Esophagus muscularis mucosa (tissue), 4 donors: ENCODE results near the gene FRMD5. TPM values are rescaled to one million over a fixed set of nuclear protein-coding genes. Genes with fewer than 3 reads are reported as not detected.
"Not testable (repeated sequence)": the region's sequence is repeated elsewhere in the genome, so short reads cannot be mapped to it uniquely, and the experiment has no call there.

Source experiments
- DNase-seq: peaks from one replicate; pipeline ENCODE4 v3.0.0-alpha.2; 2017; ENCODE audit errors: extremely low spot score
- H3K27ac ChIP-seq, 4 donors: fragments of 200-600 bp; sonication (generic); replicated peaks in 1 of 4; 1 replicate in 3 of 4; 2 replicates in 1 of 4; pipeline ENCODE4 v1.5.1; 2016 to 2019; ENCODE audit warnings: mild to moderate bottlenecking in 1 of 4
- H3K27me3 ChIP-seq, 4 donors: fragments of 200-600 bp; sonication (generic); one replicate each; pipeline versions ENCODE4 v1.5.1 to v1.6.0; 2016 to 2019
- H3K36me3 ChIP-seq, 4 donors: fragments of 200-600 bp; sonication (generic); one replicate each; pipeline ENCODE4 v1.5.1; 2016 to 2019
- H3K4me1 ChIP-seq, 4 donors: fragments of 200-600 bp; sonication (generic); one replicate each; pipeline ENCODE4 v1.5.1; 2016 to 2019
- H3K4me3 ChIP-seq, 4 donors: fragments of 200-600 bp; sonication (generic); 1 replicate in 2 of 4; 2 replicates in 2 of 4; pipeline ENCODE4 v1.5.1; 2016 to 2019; ENCODE audit warnings: mild to moderate bottlenecking in 4 of 4, moderate library complexity in 1 of 4
- H3K9me3 ChIP-seq, 4 donors: fragments of 200-600 bp; sonication (generic); 1 replicate in 3 of 4; 2 replicates in 1 of 4; pipeline ENCODE4 v1.5.1; 2016 to 2019
- EP300 ChIP-seq: sonication (generic); formaldehyde crosslinking; IDR thresholded peaks from one replicate; pipeline ENCODE4 v1.6.1; 2017; ENCODE audit warnings: antibody characterized with exemption
- POLR2A ChIP-seq: fragments of 450-650 bp; IDR thresholded peaks from one replicate; pipeline ENCODE4 v1.6.1; 2017; ENCODE audit warnings: antibody characterized with exemption, moderate library complexity, mild to moderate bottlenecking, low read depth
- POLR2AphosphoS5 ChIP-seq, 2 donors: sonication (generic); formaldehyde crosslinking; IDR thresholded peaks; one replicate each; pipeline ENCODE4 v1.6.1; 2017; ENCODE audit warnings: antibody characterized with exemption in 2 of 2
- WGBS: methylation state at CpG from one replicate; pipeline ENCODE4 v1.1.5; 2018; 5-methylcytosine and 5-hydroxymethylcytosine counted together
- intact Hi-C: fragments of 100-400 bp; cut with DNase I; formaldehyde crosslinking; loops from one replicate; pipeline ENCODE4 v1.15.1; 2023
- total RNA-seq, 4 donors: library from RNA; depleted of rRNA; stranded (reverse); fragments of >200 nt; gene quantifications; one replicate each; pipeline versions ENCODE4 v1.1.0 to v1.2.1, GENCODE V29; 2016
- TF ChIP-seq, protein P1 (sequence below), 3 experiments: fragments of 200-600 bp in 2 of 3; fragments of 450-650 bp in 1 of 3; sonication (generic) in 2 of 3; IDR thresholded peaks; one replicate each; pipeline ENCODE4 v1.5.1; 2017 to 2019; ENCODE audit warnings: antibody characterized with exemption in 3 of 3, mild to moderate bottlenecking in 2 of 3, moderate library complexity in 1 of 3

FRMD5 gene
- 1 to 10 TPM in 1 of 4 donors, under 1 TPM in 3; 0.42 to 1.4 (median 0.67) TPM for total RNA-seq

DNA sequence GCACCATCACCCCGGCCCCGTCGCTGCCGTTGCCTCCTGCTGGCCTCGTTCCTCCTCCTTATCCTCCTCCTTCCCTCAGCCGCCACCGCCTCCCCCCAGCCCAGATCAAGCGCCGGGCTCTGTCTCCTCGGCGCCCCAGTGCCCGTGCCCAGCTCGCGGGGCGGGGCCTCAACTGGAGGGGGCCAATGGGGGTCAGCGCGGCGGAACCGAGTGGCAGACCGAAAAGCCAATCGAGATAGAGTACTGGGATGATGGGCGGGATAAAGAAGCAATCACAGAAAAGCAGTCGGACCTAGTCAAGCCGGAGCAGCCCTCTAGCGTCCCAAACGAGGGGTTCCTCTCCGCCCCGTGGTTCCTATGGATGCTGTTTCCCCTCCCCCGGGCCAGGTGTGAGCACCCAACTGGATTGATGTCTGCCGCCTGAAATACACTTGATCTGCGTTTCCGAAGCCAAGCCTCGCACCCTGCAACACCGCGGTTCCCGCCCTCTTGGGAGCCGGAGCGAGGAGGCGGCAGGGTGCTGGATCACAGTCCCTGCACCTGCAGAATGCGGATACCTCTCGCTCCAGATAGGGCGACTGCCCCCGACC, at the start of gene FRMD5:
TSS of gene FRMD5 (minus strand) at position 121 of the 590 bp plus-strand sequence.
- DNase-seq, result no peak
- Histone ChIP-seq H3K4me1 (peaks cover 21 to 25% (median 23%) of the 10 kb centered on the region in 4 donors), H3K27ac (peak within 1 kb of the TSS in 3 of 4 donors; percentile 10 to 31 (median 15)), H3K36me3 (no peaks in the 10 kb centered on the region), H3K27me3 (peaks cover 7 to 69% (median 34%) of the 10 kb centered on the region in 4 donors), H3K4me3 (peak within 1 kb of the TSS; percentile 55 to 63 (median 60)), H3K9me3 (no peaks in the 10 kb centered on the region)
- intact Hi-C loops, result no loop called here
- no peak for TF ChIP-seq POLR2A
- TF ChIP-seq, protein P1, sequence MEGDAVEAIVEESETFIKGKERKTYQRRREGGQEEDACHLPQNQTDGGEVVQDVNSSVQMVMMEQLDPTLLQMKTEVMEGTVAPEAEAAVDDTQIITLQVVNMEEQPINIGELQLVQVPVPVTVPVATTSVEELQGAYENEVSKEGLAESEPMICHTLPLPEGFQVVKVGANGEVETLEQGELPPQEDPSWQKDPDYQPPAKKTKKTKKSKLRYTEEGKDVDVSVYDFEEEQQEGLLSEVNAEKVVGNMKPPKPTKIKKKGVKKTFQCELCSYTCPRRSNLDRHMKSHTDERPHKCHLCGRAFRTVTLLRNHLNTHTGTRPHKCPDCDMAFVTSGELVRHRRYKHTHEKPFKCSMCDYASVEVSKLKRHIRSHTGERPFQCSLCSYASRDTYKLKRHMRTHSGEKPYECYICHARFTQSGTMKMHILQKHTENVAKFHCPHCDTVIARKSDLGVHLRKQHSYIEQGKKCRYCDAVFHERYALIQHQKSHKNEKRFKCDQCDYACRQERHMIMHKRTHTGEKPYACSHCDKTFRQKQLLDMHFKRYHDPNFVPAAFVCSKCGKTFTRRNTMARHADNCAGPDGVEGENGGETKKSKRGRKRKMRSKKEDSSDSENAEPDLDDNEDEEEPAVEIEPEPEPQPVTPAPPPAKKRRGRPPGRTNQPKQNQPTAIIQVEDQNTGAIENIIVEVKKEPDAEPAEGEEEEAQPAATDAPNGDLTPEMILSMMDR (IDR thresholded peaks at IDR 0.05), result peak; percentile 18 to 26 (median 23)
- peak; percentile 28 to 67 for TF ChIP-seq POLR2AphosphoS5 (IDR thresholded peaks at IDR 0.05)
- TF ChIP-seq EP300, result no peak
- 2% methylated on average over 24 of the region's 43 CpGs for WGBS

- DNase-seq, result no peak
- intact Hi-C loops, result no loop called here
- no peak for TF ChIP-seq EP300
- TF ChIP-seq, protein P1 (IDR thresholded peaks at IDR 0.05), result no peak
- no peak for TF ChIP-seq POLR2A
- no peak for TF ChIP-seq POLR2AphosphoS5 (IDR thresholded peaks at IDR 0.05)
- Histone ChIP-seq H3K9me3 (no peaks in the 10 kb centered on the region), H3K36me3 (no peaks in the 10 kb centered on the region), H3K27me3 (peaks cover 0 to 11% (median 0%) of the 10 kb centered on the region in 4 donors), H3K27ac (no peak overlapping the region), H3K4me1 (no peaks in the 10 kb centered on the region), H3K4me3 (no peak overlapping the region)
- 77% methylated on average over 3 of the region's 3 CpGs for WGBS
Measured at GRCh38 chr15:44243829-44244228, 48.8 kb upstream of the FRMD5 start.

GRCh38 chr15:44243141-44243540, 48.1 kb upstream of the FRMD5 start:
- H3K4me1 ChIP-seq, result no peaks in the 10 kb centered on the region
- DNase-seq, result no peak
- no peak overlapping the region for H3K27ac ChIP-seq
- H3K36me3 ChIP-seq, result no peaks in the 10 kb centered on the region
- peaks cover 0 to 11% (median 0%) of the 10 kb centered on the region in 4 donors for H3K27me3 ChIP-seq
- H3K9me3 ChIP-seq, result no peaks in the 10 kb centered on the region
- TF ChIP-seq POLR2A (no peak), EP300 (no peak), POLR2AphosphoS5 (IDR thresholded peaks at IDR 0.05) (no peak)
- TF ChIP-seq, protein P1 (IDR thresholded peaks at IDR 0.05), result no peak
- intact Hi-C loops, result no loop called here
- H3K4me3 ChIP-seq, result no peak overlapping the region
- 76% methylated on average over 1 of the region's 1 CpG for WGBS

GRCh38 chr15:44231842-44232241, 36.8 kb upstream of the FRMD5 start:
- Histone ChIP-seq H3K4me1 (no peaks in the 10 kb centered on the region), H3K27me3 (peaks cover 0 to 11% (median 0%) of the 10 kb centered on the region in 4 donors), H3K36me3 (no peaks in the 10 kb centered on the region), H3K9me3 (no peaks in the 10 kb centered on the region), H3K4me3 (no peak overlapping the region), H3K27ac (no peak overlapping the region)
- TF ChIP-seq EP300, result no peak
- TF ChIP-seq POLR2AphosphoS5 (IDR thresholded peaks at IDR 0.05), result no peak
- no peak for TF ChIP-seq POLR2A
- TF ChIP-seq, protein P1 (IDR thresholded peaks at IDR 0.05), result no peak
- DNase-seq, result no peak
- 57% methylated on average over 1 of the region's 1 CpG for WGBS
- intact Hi-C loops, result no loop called here

DNA sequence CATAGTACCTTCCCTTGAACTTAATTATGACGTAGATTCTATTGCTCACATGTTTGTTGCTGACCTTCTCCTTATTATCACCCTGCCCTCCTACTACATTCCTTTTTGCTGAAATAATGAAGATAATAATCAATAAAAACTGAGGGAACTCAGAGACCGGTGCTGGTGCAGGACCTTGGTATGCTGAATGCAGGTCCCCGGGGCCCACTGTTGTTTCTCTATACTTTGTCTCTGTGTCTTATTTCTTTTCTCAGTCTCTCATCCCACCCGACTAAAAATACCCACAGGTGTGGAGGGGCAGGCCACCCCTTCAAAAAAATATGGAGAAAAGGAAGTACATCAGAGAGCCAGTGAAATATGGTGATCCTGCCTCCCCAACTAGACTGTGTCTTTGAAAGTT, 34.2 kb upstream of the FRMD5 start:
- H3K27me3 ChIP-seq, H3K27ac ChIP-seq, H3K4me1 ChIP-seq, H3K4me3 ChIP-seq, H3K36me3 ChIP-seq, DNase-seq, H3K9me3 ChIP-seq, intact Hi-C loops: not testable (repeated sequence)
- 75% methylated on average over 4 of the region's 4 CpGs for WGBS
